DMS79 (cell line): ENCODE data around the gene IL17D.

Source experiments
- DNase-seq: peaks from one replicate; lab custom pipeline; 2025; lab: John Stamatoyannopoulos, UW

IL17D gene

DNA sequence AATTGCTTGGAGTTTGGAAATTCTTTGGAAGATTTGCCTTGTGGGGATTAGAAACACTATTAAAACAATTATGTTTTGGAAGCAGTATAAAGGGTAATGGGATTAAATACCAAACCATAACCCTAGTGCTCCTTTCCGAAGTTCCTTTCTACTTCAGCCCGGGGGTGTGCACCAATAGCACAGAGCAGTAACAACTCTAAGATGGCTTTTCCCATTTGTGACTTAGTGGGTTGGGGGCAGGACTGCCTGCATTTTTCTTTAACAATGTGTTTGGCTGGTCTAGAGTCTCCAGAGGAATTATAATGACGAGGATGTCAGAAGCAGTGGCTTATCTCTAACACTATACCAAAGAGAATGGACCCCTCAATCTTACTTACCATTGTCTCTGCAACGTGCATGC, 11.9 kb upstream of the IL17D start:
- DNase-seq, result no peak

DNA sequence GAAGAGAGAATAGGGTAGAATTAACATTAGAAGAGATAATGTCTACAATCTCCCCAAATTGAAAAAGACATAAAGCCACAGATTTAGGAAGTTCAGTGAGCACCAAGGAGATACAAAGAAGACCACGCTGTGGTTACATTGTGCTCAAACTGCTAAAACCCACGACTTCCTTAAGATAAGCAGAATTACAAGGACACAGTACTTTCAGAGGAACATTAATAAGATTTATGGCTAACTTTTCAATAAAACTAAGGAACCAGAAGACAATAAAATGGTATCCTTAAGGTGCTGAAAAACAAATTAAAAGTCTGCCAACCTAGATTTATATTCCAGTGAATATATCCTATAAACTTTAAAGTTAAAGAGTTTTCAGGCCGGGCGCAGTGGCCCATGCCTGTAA, 7.4 kb upstream of the IL17D start:
- DNase-seq, result no peak

DNA sequence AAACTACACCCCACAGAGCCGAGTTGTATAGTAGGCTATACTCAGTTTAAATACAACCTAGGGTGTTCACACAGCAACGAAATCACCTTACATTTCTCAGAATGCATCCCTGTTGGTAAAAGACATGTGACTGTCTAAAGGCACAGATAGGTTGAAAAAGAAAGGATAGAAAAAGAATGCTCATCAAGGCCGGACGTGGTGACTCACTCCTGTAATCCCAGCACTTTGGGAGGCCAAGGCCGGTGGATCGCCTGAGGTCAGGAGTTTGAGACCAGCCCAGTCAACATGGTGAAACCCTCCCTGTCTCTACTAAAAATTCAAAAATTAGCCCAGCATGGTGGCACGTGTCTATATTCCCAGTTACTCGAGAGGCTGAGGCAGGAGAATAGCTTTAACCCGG, 3.8 kb upstream of the IL17D start:
- DNase-seq, result no peak

DNA sequence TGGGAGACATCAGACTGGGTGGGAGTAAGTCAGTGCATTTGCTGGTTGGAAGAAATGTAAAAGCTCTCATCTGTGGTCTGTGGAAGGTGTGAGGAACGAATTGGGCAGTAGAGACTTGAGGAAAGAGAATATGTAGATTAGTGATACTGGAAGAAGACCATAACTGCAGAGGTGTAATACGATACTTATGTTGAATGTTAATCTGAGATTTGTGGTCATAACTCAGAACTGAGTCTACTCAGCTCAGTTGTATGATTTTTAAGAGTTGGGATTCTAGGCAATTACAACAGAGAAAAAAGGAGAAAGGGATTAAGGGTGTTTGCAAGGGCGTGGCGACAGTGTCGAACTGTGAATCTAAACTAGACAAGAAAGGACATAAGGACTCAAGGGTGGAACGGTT, 3.2 kb upstream of the IL17D start:
- no peak for DNase-seq

DNA sequence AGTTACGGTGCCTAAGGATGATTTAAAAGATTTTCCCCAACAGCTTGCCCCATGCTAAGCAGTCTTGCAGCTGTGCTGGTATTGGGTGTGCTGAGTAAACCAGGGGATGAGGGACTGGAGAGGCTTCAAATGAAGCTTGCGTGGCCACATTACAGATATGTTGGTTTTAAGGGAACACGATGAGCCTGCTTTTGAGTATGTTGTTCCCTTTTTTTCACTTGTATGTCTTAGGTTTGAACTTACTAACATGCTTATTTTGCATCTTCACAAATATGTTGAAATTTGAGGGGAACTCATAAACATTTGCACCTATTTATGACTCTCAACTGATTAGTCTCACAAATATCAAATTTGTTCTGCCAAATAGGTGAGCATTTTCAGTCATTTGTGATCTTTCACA, 2.0 kb upstream of the IL17D start:
- no peak for DNase-seq

DNA sequence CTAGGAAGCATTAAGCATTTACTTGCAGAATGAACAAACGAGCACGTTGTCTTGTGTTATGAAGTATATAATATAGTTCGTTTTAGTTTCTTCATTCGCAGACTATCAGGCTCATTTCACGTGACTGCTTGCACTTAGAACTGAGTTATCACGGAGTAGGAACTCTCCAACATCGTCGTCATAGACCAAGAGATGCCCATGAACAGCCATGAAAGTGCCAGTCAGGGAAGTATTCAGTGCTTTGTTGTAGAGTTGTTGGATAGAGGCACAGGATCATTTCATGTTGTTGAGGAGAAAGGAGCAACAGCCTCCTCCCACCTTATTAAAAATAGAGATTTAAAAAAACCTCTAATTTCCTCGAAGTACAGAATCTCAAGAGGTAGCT, 977 bp upstream of the IL17D start:
- no peak for DNase-seq

DNA sequence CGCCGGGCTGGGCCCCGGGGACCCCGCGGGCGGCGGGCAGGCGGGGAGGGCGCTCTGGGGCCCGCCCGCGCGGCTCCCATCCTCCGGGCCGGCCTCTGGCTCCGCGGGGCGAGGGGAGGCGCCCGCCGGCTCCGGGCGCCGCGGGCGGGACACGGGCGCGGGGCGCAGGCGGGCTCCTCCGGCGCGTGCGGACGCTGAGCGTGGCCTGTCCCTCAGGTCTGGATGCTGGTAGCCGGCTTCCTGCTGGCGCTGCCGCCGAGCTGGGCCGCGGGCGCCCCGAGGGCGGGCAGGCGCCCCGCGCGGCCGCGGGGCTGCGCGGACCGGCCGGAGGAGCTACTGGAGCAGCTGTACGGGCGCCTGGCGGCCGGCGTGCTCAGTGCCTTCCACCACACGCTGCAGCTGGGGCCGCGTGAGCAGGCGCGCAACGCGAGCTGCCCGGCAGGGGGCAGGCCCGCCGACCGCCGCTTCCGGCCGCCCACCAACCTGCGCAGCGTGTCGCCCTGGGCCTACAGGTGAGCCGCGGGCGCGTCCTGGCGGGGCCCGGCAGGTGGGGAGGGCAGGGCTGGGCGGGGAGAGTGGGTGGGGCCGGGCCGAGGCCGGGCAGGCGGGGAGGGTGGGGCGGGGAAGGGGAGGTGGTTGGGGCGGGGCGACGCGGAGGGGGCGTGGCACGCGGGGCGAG, 420 bp downstream of the IL17D start:
- DNase-seq, result no peak

DNA sequence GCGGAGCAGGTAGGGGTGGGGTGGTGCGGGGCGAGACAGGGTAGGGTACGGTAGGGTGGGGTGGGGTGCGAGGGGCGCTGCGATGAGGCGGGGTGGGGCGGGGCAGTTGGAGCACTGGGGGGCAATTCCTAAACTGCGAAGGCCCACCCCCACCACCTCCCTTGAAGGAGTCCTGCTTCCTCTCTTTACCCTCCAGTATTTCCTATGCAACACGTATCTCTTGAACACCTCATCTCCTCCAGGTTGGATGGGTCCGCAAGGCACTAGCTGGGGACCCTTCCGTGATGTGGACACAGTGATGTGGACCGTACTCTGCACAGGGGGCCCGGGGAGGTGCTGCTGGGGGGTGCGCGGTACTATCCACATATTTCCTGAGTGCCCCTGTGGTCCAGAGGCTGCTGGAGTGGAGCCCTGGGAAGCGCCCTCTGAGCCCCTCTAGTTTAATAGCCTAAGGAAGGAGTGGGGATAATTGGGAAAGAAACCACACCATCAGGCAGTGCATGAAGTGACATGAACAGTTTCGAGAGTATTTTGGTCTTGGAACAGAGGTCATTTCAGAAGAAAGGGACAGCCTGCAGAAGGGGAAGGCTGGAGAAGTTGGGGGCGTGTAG, 1.1 kb downstream of the IL17D start:
- no peak for DNase-seq

DNA sequence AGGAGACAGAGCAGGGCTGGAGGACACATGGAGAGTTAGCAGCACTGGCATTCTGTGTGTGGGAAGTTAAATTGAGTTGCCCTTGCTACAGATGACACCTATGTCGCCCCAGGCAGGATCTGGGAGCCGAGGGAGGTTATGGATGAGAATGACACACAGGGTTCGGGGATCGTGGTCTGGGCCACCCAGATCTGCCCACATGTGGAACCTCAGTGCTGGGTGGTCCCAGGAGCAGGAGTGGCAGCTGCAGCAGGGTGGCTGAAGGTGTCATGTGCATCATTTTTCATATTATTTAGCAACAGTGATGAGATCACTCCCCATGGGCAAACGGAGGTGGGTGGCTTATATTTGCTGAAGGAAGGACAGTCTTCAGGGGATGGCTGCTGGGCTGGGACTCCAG, 3.2 kb downstream of the IL17D start:
- DNase-seq, result no peak

DNA sequence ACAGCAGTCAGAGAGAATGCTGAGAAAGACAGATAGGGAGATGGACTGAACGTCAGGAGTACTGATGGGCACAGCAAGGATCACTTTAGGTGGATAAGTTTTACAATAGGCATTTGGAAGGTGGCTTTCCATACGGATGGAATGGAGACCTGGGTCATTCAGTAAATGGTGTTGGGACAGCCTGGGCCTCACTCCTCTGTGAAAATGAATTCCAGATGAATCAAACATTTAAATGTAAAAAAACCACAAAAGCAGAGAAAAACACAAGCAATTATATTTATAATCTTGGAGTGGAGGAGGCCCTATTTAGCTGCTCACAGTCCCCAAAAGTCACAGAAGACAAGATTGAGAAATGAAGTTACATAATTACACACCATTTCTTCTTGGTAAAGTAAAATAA, 4.7 kb downstream of the IL17D start:
- DNase-seq, result no peak

DNA sequence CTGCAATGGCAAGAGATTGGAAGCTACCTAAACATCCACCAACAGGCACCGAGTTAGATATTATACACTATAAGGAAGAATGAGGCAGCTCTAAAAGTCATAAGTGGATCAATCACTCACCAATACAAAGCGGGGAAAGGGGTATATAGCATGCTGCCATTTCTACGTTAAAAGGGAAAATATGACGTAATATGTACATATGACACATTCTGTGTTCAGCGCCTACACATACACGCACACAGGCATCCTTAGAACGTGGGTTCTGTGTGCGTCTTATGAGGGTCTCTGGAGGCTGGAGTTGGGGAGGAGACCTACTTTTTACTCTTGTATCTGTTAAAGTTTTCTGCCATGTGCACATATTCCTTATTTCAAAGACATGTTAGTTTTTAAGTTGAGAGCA, 5.9 kb downstream of the IL17D start:
- DNase-seq, result no peak

DNA sequence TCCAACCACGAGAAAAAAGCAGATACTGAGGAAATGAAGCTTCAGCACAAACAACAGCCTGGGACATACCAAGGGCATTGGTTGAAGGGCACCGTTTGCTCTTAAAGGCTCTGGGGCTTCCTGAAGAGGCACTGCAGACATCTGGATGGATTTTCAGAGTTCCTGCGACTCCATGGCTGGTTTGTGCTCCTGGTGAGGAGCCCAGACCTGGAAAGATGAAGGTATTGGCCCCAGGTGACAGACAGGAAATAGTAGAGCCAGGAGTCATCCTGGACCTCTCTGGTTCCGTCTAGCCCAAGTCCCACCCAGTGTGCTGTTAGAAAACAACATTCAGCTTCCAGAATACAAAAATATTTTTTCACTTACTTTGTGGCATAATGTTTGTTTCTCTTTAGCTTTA, 6.3 kb downstream of the IL17D start:
- no peak for DNase-seq

DNA sequence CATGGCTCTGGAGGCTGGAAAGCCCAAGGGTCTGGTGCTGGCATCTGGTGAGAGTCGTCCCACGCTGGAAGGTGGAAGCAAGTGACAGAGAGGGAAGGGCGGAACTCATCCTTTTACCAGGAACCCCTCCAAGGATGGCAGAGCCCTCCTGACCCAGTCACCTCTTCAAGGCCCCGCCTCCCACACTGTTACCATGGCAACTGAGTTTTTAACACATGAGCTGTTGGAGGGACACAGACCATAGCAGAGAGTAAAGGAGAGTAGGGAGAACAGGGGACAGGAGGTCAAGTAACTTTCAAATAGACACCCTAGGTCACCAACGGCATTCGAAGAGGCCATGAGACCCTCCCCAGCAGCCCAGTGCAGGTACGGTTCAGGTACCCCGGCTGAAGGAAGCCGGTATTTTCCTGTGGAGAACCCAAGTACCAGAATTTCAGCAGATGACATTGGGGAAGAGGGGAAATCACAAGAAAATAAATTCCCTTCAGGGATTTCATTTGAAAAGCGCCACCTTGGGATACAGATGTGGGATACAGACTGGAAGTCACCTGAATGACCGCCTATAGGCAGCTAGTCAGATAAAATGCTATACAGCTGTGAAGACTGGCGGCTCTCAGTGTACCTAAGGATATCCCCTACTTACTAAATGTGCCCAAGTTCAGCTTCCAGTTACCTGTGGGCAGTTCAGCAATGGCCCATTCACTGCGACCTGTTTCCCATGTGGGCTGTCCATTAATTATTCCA, 8.0 kb downstream of the IL17D start:
- DNase-seq, result no peak

DNA sequence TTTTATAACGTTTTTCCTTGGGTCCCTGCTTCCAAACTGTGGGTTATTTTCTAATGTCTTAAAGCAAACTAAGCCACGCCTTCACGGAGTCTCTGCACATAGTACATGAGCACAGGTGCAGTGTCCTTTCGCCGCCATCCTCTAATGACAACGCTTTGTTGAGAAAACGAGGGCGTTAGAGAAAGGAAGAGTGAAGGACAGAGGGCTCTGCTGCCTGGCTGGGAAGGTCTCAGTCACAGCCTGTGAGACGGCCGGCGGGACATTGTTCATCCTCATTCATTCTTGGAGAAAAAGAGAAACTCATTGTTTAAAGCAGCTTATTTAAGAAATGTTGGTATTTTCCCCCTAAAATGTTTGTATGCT, 9.5 kb downstream of the IL17D start:
- DNase-seq, result no peak

DNA sequence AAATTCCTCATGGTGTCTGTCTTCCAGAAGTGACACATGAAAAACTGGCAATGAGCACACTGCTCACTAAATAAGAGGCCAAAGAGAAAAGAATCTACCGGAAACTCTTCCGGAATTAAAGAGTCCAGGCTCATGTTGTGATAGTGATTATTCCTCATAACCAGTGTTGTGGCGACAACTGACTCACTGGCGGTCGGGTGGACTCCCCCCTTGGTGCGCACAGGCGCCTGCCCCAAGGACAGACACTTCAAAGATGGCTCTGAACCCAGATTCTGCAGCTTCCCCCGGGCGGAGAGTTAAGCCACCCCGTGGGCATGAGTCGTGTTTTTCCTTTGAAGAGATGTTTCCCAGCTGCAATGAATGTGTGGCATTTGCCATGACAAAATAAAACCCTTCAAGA, 10.3 kb downstream of the IL17D start:
- no peak for DNase-seq

DNA sequence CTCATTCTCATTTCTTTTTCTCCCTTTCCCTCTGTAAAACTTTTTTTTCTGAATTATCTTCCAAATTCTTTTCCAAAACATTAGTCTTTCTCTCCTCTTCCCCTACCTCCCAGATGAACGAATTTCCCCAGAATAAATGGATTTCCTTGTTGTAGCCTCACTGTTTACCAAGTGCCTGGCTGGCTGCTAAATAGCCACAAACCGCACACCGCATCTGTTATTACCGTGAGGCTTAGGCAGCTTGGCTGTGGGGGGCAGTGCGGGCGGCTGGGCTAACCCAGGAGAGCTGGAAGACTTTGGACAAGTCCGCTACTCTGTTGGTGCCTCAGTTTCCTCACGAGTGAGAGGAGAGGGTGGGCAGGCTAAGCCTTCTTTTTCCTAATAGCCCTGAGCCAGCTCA, 10.7 kb downstream of the IL17D start:
- DNase-seq, result no peak

DNA sequence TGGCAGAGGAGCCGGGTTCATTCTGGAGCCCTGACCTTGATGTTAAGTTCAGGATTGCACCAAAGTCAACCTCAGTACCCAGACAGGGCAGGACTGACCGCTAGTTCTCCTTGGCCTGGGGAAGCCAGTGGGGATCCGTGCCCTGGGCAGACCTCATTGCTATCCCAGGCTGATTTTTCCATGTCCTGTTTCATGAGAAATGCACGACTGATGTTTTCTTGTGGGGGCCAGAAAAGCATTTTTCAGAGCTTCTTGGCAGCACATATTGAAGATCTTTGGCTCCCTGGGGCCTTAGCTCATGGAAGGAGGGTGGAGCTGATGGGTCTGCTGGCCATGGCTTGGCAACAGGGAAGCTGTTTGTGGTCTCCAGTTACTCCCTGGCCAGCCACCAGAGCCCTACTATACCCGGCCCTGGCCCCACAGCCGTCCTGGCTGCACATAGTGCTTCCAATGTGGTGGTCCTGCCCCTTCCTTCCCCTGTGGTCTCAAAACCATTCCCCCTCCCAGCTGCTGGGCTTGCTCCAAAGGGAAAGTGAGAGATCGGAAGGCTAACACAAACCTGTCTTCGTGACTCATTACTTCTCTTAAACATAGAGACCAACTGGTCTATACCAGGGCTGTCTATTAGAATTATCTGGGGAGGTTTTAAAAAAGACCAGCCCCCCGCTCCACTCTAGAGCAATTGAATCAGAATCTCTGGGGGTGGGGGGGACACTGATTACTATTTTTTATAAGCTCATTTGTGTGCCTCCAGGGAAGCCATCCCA, 11.2 kb downstream of the IL17D start:
- no peak for DNase-seq

DNA sequence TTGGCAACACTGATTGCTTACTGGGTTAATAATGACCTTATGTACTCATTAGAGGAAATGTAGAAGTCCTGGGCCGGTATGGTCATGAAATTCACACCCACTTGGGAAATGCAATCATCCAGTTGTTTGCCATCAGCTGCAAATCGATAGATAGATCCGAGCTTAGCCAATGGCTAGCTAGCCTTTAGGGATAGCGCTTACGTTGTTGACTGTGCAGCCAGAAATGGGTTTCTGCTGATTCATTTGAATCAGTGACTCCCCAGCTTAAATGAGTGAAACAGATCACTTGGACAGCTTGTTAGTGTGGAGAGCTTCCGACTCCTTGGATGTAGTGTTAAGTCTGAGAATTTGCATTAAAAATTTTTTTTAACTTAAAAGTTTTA, 11.8 kb downstream of the IL17D start:
- no peak for DNase-seq

DNA sequence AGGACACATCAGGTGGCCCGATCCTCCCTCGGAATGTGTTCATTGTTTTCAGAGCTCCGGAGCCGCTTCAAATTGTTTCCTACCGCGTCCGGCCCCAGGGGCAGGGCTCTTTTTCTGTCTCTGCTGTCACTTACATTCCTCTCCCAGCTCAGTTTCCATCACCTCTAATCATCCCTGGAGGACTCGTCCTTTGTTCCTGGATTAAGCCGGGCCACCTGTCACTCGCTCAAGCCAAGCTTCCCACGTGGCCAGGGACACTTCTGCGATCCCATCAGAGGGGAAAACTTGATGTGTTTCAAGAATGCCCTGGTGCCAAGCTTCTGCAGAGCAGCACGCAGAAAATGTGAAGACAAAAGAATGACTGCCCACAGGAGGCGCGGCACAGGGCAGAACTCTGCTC, 13.5 kb downstream of the IL17D start:
- DNase-seq, result no peak

DNA sequence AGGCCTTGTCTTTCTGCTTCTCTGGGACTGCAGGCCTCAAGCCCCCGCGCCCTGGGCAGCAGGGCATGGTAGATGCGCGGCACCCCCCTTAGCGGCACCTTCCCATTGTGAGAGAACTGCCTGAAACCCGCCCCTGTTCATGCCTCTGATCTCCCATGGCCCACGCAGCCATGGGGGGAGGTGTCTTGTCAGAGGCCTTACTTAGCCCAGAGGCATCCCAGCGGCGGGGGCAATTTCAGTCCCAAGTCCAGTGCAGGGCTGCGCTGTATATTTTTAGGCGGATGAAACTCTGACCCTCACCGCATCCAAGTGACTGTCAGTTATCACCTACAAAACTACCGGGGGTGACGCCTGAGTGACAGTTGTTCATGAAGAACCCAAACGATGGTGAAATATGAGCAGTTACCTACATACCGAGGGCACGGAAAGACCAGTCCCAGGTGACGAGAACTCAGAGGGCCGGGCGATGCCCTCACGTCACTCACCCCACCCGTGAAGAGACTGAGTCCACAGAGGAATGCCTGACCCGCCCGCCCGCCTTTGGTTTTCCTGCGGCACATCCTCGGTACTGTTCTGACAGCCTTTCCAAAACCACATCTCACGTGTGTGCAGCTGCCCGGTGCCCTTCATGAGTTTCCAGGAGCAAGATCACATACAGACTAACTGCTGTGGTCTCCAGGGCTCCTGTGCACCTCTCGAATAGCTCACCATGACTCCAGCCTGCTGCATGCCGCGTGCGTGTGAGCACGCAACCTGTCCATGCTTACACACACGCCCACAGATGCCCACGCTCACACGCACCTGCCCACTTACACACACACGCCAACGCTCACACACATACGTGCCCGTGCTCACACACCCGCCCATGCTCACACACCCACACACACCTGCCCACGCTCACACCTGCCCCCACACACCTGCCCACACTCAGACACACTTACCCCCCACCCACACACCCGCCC, 14.4 kb downstream of the IL17D start:
- DNase-seq, result no peak

DNA sequence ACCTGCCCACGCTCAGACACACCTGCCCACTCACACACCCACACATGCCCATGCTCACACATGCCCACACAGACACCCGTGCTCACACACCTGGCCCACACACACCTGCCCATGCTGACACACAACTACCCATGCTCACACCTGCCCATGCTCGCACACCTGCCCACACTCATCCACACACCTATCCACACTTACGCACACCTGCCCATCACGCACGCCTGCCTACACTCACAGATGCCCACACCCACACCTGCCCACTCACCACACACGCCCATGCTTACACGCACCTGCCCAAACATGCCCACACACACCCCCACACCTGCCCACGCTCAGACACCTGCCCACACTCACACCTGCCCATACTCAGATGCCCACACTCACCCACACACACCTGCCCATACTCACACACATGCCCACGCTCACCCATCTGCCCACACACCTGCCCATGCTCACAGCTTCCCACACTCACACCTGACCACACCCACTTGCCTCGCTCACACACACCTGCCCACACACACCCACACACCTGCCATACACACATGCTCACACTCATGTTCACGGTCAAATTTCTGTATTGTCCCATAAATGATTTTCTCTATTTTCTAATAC, 15.6 kb downstream of the IL17D start:
- no peak for DNase-seq
